Coronary artery (tissue), 2 donors: Measurements from ENCODE around the gene TAF10.

ENCODE experiments used
- DNase-seq: peaks from one replicate; pipeline ENCODE4 v3.0.0-alpha.2; 2017; ENCODE audit warnings: low spot score
- H3K27ac ChIP-seq, 2 donors: fragments of 200-600 bp; sonication (generic); one replicate each; pipeline ENCODE4 v1.5.1; 2016 to 2019
- H3K4me3 ChIP-seq: fragments of 200-600 bp; sonication (generic); 2 replicates; pipeline ENCODE4 v1.5.1; 2016; ENCODE audit warnings: mild to moderate bottlenecking, moderate library complexity
- CTCF ChIP-seq: fragments of 200-600 bp; sonication (generic); IDR thresholded peaks from one replicate; pipeline ENCODE4 v1.5.1; 2019; ENCODE audit warnings: antibody characterized with exemption

The TAF10 gene

GRCh38 chr11:6613496-6613895 is 1.5 kb upstream of the TAF10 start:
- DNase-seq, result no peak
- Histone ChIP-seq H3K4me3 (peak overlapping the region; percentile 90), H3K27ac (peak overlapping the region; percentile 93 to 98)
- no peak for TF ChIP-seq CTCF

DNA sequence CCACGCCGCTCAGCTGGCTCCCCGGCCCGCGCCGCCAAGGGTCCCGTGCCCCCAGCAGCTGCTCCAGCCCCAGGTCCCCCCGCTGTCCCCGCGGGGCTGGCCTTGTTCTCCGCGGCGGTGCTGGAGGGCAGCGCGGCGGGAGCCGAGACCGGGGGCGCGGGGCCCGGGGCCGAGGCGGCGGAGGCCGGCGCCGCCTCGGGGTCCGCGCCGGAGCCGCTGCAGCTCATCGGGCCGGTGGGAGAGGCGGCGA is 128 bp downstream of the TAF10 start:
- no peak for TF ChIP-seq CTCF
- DNase-seq, result no peak
- peak overlapping the region; percentile 90 for H3K4me3 ChIP-seq
- H3K27ac ChIP-seq, result peak overlapping the region; percentile 93 to 98

DNA sequence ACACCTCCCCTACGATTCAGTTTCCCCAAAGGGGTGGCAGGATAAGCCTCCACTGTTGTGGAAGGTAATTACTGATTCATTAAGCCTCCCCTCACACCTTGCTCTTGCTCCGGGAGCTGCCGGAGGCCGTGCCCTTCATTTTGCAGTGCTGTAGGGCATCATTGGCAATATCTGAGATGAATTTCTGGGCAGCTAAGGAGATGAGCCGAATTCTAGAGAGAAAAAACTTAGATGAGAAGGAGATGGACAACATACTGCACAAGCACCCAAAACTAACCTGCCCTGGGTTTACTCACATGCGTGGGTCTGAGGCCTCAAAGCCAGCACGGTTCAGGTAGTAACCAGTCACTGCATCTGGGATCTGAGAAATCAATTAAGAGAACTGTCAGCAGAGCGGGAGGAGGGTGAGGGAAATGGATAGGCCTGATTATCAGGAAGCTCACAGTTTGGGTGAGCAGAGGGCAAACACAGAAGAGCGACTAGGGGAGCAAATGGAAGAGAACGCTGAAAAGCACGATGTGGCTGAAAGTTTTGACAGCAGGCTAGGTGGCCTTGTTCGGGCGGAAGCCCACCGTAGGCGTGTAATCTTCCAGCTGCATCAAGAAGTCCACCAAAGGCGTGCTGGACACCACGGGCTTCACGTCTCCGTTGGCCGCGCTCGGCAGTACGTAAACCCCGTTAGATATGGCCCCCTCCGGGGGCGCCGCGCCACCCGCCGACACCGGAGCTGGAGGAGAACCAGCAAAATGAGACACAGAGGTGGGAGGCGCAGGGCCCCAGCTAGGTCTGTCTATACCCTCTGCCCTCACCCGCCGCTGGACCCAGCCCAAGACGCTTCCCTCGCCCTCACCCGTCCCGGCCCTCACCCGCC is 689 bp downstream of the TAF10 start:
- peak overlapping the region; percentile 93 to 98 for H3K27ac ChIP-seq
- DNase-seq, result peak; percentile 82
- peak overlapping the region; percentile 90 for H3K4me3 ChIP-seq
- TF ChIP-seq CTCF, result no peak

DNA sequence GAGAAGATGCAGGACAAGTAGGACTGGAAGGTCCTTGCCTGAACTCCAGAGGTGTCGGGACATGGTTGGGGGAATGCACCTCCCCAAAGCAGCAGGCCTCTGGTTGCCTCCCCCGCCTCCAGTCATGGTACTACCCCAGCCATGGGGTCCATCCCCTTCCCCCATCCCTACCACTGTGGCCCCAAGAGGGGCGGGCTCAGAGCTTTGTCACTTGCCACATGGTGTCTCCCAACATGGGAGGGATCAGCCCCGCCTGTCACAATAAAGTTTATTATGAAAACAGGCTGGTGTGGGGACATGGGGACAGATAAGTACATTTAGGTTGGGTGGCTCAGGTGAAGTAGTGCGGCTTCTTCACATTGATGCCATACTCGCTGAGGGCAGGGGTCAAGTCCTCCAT is 1.4 kb downstream of the TAF10 start:
- peak; percentile 73 for DNase-seq
- Histone ChIP-seq H3K27ac (peak overlapping the region; percentile 93 to 98), H3K4me3 (peak overlapping the region; percentile 90)
- TF ChIP-seq CTCF, result no peak

GRCh38 chr11:6609502-6610015 is 2.5 kb downstream of the TAF10 start:
- peak; percentile 63 for DNase-seq
- no peak for TF ChIP-seq CTCF
- H3K27ac ChIP-seq, result peak overlapping the region; percentile 93 to 99
- no peak overlapping the region for H3K4me3 ChIP-seq

DNA sequence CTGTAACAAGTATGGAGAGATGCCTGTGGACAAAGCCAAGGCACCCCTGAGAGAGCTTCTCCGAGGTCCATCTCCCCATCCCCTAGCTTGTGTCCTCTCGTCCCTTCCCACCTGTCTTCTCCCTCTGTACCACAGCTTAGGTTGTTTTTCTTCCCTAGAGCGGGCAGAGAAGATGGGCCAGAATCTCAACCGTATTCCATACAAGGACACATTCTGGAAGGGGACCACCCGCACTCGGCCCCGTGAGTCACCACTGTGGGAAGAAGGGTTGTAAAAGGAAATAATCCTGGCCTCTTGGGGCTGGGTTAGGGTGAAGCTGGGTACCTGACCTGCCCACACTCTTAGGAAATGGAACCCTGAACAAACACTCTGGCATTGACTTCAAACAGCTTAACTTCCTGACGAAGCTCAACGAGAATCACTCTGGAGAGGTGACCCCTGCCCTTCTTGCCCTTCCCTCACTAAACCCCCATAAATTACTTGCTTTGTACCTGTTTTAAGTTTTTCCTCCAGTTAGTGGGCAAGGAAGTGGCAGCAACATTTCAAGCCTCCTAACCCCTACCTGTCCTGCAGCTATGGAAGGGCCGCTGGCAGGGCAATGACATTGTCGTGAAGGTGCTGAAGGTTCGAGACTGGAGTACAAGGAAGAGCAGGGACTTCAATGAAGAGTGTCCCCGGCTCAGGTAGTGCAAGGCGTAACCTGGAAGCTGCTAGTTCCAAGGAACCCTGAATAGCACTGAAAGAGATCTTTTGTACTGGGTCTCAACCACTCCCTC is 3.1 kb downstream of the TAF10 start:
- no peak overlapping the region for H3K4me3 ChIP-seq
- peak; percentile 67 for DNase-seq
- peak overlapping the region; percentile 93 to 99 for H3K27ac ChIP-seq
- no peak for TF ChIP-seq CTCF
